GM19025 (cell line): Measurements from ENCODE around the gene SEMA3F.

Experiments
- ATAC-seq: cut with Tn5 transposase; IDR thresholded peaks from one replicate; pipeline ENCODE4 v1.9.1; 2021; ENCODE audit warnings: mild to moderate bottlenecking, low read depth, moderate library complexity; ENCODE audit not compliant: unreplicated experiment

The SEMA3F gene

GRCh38 chr3:50154840-50155490, at the start of gene SEMA3F:
Gene SEMA3F, plus strand, starts transcription at chr3:50155324. Its CDS starts 4,299 bp downstream, at chr3:50159623.
- peak; percentile 83 for ATAC-seq

DNA sequence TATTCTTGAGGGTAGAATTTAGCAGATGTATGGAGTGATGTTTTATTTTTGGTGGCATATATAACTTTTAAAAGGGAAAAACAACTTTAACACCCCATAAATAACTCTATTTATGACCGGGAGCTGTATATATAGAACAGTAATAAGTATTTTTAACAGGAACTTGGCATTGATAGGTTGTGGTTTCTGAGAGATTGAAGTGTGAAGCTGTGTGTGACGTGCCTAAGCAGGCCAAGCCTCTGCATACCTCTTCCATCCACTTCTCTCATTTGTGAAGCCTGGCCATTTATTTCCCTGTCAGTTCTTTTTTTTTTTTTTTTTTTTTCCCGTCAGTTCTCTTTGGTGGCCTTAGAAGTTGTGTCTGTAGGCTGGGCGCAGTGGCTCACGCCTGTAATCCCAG, 43.4 kb upstream of the SEMA3F start:
- ATAC-seq: no peak

- ATAC-seq: no peak
Observed at GRCh38 chr3:50112462-50112861, 42.7 kb upstream of the SEMA3F start.

GRCh38 chr3:50117120-50117519, 38.0 kb upstream of the SEMA3F start:
- ATAC-seq: no peak

- no peak for ATAC-seq
Observed at GRCh38 chr3:50118237-50118636, 36.9 kb upstream of the SEMA3F start.

DNA sequence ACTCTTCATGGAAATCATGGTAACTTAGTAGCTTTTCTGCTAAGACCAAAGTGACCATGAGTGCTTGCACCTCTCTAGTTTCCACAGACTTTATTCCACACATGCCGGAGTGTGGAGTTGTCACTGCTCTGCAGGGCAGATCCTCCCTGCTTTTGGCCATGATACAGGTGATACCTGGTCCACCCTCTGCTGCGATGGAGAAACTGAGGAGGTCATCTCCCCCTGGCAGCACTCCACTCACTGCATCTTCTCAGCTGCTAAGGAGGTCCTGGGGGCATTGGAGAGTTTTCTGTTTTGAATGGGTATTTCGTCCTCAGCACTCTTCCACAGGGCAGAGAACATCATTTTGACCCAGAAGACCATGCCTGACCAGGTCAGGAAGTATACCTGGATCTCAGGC, 35.3 kb upstream of the SEMA3F start:
- ATAC-seq: no peak

DNA sequence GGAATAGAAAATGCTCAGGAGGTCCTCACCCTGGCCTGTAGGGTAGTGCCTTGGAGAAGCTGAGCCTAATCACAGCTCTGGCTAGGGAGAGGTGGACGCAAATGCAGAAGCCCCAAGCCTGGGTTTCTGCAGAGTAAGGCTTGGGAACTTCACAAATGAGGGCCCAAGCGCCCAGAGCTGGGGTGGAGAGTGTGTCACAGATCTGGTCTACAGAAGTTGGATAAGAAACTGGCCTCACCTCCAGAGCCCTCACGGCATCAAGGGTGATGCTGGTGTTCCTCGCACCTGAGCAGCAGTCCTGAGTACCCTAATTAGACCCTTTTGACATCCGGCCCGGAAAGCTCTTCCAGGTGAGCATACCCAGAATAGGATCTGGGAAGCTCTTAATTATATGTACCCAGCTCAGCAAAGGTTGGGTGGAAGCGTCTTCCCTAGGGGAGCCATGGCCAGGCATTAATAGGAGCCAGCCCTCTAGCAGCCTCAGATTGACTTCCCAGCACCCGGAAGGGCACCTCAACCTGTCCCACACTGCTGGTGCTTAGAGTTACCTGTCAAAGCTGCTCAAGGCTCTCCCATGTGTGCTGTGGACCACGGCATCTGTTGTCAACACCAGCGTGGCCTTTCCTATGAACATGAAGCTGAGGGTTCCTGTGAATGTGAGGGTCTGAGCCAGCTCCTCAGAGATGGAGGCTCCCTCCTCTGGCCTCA, 34.6 kb upstream of the SEMA3F start:
- no peak for ATAC-seq

- ATAC-seq: no peak
Observed at GRCh38 chr3:50121072-50122032, 33.8 kb upstream of the SEMA3F start.

DNA sequence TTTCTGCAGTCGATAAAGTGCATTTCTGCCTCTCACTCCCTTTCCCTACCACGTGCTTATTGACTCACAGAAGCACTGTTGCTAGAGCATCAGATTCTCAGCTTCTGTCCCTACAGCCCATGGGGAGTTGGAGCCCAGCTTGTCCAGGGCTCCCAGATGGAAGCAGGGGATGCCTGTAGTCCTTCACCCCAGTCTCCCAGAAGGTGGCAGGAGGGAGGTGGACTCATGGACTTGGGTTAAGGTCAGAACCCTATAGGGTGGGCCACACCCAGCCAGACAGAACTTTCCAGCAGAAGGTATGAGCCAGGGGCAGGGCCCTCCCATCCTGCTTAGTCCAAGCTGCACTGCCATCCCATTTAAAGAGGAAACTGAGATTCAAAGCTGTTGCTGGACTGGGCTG, 33.1 kb upstream of the SEMA3F start:
- ATAC-seq: no peak

GRCh38 chr3:50122661-50123391, 32.3 kb upstream of the SEMA3F start:
- no peak for ATAC-seq

DNA sequence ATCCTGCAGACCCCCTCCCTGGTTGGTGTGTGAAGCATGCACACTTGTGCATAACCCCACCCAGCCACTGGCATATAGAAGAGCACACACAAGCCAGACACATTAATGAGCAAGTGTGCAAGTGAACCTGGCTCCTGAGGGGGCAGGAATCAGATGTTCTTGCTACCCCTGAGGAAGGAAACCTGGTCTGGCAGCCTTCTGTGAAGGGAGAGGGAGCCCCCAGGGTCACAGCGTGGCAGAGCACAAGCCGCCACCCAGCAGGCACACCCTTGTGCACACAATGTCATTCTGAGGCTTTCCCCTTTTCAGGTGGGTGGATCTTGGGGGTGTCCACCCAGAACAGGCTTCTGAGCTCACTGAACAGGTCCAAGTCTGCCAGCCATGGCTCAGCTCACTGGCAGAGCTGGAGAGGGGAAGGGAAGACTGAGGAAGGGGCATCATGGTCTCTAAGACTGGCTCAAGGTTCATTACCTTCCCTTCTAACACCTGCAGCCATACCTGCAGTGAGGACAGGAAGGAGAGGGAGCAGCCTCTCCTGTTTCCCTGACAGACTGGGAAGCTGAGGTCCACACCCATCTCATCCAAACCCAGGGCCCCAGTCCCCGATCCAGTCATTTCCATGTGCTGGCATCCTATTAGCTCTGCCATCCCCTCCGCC, 31.6 kb upstream of the SEMA3F start:
- no peak for ATAC-seq

DNA sequence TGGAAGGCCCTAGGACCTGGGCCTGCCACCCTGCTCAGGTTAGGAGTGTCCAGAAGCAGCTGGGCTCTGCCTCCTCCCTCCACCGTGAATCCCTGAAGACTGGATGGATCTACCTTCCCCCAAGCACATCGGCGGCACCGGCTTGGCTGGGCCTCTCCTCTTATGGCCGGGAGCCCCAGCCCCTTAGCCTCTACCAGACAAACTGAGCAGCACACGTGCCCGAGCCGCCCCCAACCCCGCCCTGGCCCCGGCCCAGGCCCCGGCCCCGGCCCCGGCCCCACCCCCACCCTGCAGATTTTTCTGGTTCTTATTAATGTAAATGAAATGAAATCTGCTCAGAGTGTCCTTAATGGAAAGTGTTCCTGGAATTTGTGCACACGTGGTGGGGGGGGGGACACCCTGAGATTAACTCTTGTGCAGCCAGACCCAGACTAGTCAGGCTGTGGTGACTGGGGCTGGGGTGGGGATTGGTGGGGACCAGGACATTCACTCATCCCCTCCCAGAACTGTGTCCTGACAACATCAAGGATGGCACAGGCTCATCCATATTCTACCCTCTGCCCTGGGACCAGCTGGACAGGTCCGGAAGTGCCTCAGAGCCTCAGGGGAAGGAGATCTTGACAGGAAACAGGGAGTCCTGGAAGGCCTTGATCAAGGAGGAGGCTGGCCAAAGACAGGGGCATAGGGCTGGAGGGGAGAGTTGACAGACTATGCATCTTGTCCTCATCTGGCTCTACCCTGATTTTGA, 30.9 kb upstream of the SEMA3F start:
- ATAC-seq: no peak

DNA sequence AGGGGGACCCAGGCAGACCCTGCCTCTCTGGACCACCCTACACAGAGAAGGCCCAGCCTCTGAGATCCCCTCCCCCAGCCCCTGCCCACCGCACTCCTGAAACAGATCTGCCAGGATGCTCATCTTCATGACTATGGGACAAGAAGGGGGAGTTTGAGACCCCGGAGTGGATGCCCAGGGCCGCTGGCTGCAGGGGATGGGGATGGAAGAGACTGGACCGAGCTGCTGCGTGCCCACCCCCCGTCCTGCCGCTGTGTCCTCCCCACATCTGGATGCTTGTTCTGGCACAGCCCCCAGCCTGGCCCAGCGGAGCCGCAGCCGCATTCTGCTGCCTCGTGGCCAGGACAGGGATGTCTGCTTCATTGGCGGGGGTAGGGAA, 30.3 kb upstream of the SEMA3F start:
- ATAC-seq: no peak

- ATAC-seq: no peak
Observed at GRCh38 chr3:50125541-50126286, 29.4 kb upstream of the SEMA3F start.

DNA sequence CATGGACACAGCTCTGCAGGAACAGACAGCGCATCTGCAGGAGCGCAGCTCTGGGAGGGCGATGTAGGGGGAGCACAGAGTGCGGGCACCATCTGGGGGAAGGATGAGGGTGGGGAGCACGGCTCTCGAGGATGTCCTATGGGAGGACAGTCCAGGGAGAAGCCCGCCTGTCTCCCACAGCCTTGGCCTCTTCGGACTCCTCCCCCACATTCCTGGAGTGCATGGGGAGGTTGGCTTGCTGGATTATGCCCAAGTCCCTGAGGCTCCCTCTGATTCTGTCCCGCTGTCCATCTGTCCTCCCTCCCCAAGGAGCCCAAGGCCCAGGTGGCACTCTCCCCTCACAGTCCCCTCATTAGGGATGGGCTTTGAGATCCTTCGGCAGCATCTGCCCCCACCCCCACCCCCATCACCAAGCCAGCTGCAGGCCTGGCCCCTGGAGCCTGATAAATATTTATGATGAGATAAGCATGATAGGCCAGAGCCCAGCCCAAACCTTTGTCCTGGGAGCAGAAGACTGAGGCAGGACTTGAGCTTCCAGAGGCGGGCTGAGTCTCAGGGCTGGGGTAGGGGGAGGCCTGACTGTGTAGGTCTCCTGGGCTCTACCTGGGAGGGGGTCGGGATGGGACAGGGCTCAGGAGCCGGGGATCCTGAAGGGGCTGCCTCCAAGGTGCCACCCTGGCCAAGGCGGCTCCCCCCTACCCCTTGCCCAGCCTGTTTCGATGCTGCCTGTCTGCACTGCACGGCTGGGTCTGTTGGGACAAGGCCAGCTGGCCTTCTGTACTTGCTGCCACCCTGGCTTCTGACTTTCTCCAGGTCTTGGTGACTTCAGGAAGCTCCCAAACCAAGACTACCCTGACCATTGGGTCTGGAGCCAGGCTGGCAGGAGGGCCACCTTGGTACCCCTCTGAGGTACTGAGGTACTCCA, 28.6 kb upstream of the SEMA3F start:
- ATAC-seq: no peak

DNA sequence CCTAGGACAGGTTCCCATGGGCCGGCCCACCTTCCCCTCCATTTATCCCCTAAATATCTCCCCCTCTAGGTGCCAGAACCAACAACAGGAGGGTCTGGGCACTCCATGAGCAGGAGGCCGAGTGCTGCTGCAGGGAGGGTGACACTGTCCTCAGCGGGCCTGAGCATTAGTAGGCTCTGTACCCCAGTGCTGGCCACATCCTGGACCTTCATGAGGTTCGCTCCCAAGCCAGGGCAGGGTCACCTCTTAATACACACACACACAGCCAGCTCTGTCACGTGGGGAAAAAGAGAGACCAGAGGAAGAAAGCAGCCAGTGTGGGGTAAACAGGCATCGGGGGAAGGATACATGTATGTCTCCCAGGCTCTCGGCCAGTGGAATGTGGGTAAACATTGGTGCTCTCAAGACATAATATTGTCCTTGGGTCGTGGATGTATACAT, 27.9 kb upstream of the SEMA3F start:
- no peak for ATAC-seq

GRCh38 chr3:50128001-50128400, 27.1 kb upstream of the SEMA3F start:
- no peak for ATAC-seq

DNA sequence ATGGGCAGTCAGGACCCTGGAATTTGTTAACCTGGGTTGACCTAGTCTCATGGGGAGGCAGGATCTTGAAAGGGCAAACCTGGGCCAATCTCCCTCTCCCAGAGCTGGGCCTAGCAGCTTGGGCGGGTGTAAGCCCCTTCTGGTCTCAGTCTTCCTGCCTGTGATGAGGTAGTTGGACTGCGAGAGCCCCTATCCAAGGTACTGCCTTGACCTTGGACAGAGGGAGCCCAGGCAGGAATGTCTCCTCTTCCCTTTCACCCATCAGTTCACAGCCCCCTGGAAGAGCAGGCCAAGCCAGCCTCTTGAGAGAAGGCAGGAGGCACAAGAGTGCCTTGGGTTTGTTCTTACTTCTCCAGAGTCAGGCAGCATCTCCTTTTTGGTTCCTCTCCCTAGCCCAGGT, 24.7 kb upstream of the SEMA3F start:
- ATAC-seq: no peak
